Measurements from ENCODE around the gene FRY.

Gene FRY

DNA sequence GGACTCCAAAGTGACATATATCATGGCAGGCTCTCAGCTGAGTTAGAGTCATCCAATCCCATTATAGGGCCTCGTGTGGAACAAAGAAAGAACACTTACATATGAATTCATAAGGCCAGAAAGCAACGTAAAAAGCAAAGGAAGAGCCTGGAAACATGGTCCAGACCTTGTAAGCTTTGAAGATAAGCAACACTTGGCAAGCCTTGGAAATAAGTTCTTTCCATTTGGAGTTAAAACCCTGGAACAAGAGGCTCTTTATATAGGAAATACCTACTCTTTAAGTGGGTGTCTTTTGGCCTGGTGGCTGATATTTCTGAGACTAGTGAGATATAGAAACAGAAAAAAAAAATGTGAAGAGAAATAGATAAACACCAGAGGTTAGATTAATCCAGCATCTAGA, 234.2 kb downstream of the FRY start:
- peaks cover 12% of the 10 kb centered on the region for H3K4me1 ChIP-seq (ENCODE audit: control insufficient read depth, insufficient read depth, low read length)
- H3K27ac ChIP-seq (ENCODE audit: low read length) = peak overlapping the region; percentile 31
- no peaks in the 10 kb centered on the region for H3K27me3 ChIP-seq (ENCODE audit: control insufficient read depth in 1 of 2, insufficient read depth in 2 of 2, low read length in 2 of 2)
- H3K9me3 ChIP-seq (ENCODE audit: control insufficient read depth in 2 of 2, low read length in 2 of 2) = no peaks in the 10 kb centered on the region
- H3K4me3 ChIP-seq (ENCODE audit: low read length in 2 of 2) = no peak overlapping the region
- H3K36me3 ChIP-seq (ENCODE audit: control insufficient read depth in 2 of 2, insufficient read depth in 2 of 2, low read length in 2 of 2) = peaks cover 13 to 32% of the 10 kb centered on the region in 2 donors
- no peak overlapping the region for H3K9ac ChIP-seq (ENCODE audit: low read length in 2 of 2)

DNA sequence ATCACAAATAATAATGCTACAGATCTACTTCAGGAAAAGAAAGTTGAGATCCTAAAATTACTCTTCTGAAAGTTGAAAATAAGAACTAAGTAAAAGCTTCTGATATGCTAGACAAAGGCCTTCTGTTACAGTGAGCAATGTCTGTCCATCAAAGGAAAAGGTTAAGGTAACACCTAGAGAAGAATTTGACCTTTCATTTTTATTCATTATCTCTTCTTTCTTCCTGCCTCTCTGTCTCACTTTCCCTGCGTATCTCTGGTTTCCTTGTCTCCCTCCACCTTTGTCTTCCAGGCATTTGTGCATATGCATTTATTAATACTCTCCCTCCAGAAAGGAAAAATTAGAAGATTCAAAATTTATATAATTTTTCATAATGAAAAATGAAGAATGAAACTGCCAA, 234.6 kb downstream of the FRY start:
- Histone ChIP-seq H3K36me3 (ENCODE audit: control insufficient read depth in 2 of 2, insufficient read depth in 2 of 2, low read length in 2 of 2) (peaks cover 16 to 36% of the 10 kb centered on the region in 2 donors), H3K27ac (ENCODE audit: low read length) (no peak overlapping the region), H3K27me3 (ENCODE audit: control insufficient read depth in 1 of 2, insufficient read depth in 2 of 2, low read length in 2 of 2) (no peaks in the 10 kb centered on the region), H3K4me3 (ENCODE audit: low read length in 2 of 2) (no peak overlapping the region), H3K4me1 (ENCODE audit: control insufficient read depth, insufficient read depth, low read length) (peaks cover 8% of the 10 kb centered on the region), H3K9me3 (ENCODE audit: control insufficient read depth in 2 of 2, low read length in 2 of 2) (no peaks in the 10 kb centered on the region), H3K9ac (ENCODE audit: low read length in 2 of 2) (no peak overlapping the region)

DNA sequence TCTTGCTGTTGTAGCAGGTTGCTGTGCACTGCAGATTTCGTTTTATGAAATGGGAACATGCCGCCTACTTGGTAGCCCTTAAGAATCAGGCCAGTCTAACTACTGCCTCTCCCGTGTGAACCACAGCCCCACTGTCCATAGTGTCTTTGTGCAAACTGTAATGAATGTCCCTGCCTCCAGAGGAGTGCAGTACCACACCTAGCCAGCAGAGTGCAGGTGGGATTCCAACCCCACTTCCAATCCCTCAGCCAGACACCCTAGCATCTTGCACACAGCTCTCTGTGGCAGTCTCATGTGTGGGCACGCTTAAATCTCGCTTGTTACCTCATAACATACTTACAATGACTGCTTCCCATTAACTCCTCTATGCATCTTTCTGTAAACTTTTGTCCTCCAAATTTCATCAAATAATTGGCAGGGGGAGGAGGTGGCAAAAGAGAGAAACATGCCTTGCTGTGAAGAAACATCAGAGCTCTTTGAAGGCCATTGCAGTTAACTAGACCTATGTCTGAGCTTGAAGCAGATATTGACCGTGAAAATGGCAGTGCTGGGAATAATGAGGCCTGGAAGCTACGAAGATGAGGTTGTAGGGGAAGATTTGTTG, 236.4 kb downstream of the FRY start:
- H3K9ac ChIP-seq (ENCODE audit: low read length in 2 of 2) = no peak overlapping the region
- H3K9me3 ChIP-seq (ENCODE audit: control insufficient read depth in 2 of 2, low read length in 2 of 2) = no peaks in the 10 kb centered on the region
- H3K4me3 ChIP-seq (ENCODE audit: low read length in 2 of 2) = no peak overlapping the region
- H3K27me3 ChIP-seq (ENCODE audit: control insufficient read depth in 1 of 2, insufficient read depth in 2 of 2, low read length in 2 of 2) = no peaks in the 10 kb centered on the region
- no peak overlapping the region for H3K27ac ChIP-seq (ENCODE audit: low read length)
- no peaks in the 10 kb centered on the region for H3K4me1 ChIP-seq (ENCODE audit: control insufficient read depth, insufficient read depth, low read length)
- peaks cover 16 to 43% of the 10 kb centered on the region in 2 donors for H3K36me3 ChIP-seq (ENCODE audit: control insufficient read depth in 2 of 2, insufficient read depth in 2 of 2, low read length in 2 of 2)

DNA sequence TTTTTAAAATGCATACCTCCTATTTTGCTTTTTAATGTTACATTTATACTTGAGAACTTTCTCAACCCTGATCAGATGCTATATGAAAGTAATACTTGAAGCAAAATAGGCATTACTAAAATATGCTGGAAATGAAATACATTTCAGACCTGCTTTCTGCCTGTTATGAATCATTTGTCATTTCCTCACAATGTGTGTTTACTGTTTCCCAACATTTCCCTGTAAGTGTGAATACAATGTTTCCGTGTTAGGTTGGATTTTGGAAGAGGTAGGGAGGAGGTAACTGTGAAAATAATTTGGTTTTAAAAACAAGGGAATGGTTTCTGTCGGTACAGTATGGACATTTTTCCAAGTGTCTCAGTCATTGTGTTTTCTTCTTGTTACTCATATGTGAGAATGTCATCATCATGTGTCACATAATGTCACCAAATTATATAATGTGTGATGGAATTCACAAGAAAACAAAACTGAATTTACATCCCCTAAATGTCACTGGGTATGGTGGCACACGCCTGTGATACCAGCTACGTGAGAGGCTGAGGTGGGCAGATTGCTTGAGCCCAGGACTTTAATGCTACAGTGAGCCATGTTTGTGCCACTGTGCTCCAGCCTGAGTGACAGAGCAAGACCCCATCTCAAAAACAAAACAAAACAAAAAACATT, 240.6 kb downstream of the FRY start:
- no peaks in the 10 kb centered on the region for H3K9me3 ChIP-seq (ENCODE audit: control insufficient read depth in 2 of 2, low read length in 2 of 2)
- no peak overlapping the region for H3K27ac ChIP-seq (ENCODE audit: low read length)
- H3K4me1 ChIP-seq (ENCODE audit: control insufficient read depth, insufficient read depth, low read length) = no peaks in the 10 kb centered on the region
- no peak overlapping the region for H3K9ac ChIP-seq (ENCODE audit: low read length in 2 of 2)
- peaks cover 12 to 40% of the 10 kb centered on the region in 2 donors for H3K36me3 ChIP-seq (ENCODE audit: control insufficient read depth in 2 of 2, insufficient read depth in 2 of 2, low read length in 2 of 2)
- no peak overlapping the region for H3K4me3 ChIP-seq (ENCODE audit: low read length in 2 of 2)
- H3K27me3 ChIP-seq (ENCODE audit: control insufficient read depth in 1 of 2, insufficient read depth in 2 of 2, low read length in 2 of 2) = no peaks in the 10 kb centered on the region

DNA sequence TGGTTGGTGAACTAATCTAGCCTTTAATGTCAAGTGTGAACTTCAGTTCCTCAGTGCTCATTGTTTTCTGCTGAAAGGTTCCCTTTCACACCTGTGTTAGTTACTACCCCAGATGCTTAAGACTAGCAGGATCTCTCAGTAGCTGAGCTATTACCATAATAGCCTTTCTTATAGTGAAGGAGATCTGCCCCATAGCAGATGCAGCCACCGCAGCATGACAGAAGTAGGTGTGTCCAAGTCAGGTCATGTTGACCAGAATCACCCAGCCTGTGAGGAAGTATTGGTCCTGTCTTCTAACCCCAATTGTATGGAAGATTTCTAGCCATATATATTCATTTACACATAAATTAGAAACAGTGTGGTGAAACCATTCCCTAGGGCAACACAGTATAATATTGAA, 246.3 kb downstream of the FRY start:
- no peak overlapping the region for H3K4me3 ChIP-seq (ENCODE audit: low read length in 2 of 2)
- no peaks in the 10 kb centered on the region for H3K4me1 ChIP-seq (ENCODE audit: control insufficient read depth, insufficient read depth, low read length)
- no peak overlapping the region for H3K9ac ChIP-seq (ENCODE audit: low read length in 2 of 2)
- peaks cover 13 to 38% of the 10 kb centered on the region in 2 donors for H3K36me3 ChIP-seq (ENCODE audit: control insufficient read depth in 2 of 2, insufficient read depth in 2 of 2, low read length in 2 of 2)
- H3K27ac ChIP-seq (ENCODE audit: low read length) = no peak overlapping the region
- no peaks in the 10 kb centered on the region for H3K9me3 ChIP-seq (ENCODE audit: control insufficient read depth in 2 of 2, low read length in 2 of 2)
- no peaks in the 10 kb centered on the region for H3K27me3 ChIP-seq (ENCODE audit: control insufficient read depth in 1 of 2, insufficient read depth in 2 of 2, low read length in 2 of 2)

DNA sequence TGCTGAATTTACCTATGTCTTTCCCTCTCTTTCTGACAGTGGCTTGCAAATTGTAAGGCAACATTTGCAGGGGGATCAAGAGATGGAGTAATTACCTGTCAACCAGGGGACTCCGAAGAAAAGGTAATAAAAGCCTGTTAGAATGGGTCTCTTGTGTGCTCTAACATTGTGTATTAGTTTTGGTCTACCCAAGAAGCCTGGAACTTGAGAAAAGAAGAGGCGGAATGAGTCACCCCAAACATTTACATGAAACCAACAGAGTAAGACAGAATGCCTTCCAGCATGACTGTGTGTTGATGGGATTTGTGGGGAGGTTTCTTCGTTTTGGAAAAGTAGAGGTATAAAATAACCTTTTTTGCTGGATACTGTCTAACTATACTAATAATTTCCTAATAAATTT, 246.9 kb downstream of the FRY start:
- H3K9me3 ChIP-seq (ENCODE audit: control insufficient read depth in 2 of 2, low read length in 2 of 2) = no peaks in the 10 kb centered on the region
- H3K27me3 ChIP-seq (ENCODE audit: control insufficient read depth in 1 of 2, insufficient read depth in 2 of 2, low read length in 2 of 2) = no peaks in the 10 kb centered on the region
- no peak overlapping the region for H3K4me3 ChIP-seq (ENCODE audit: low read length in 2 of 2)
- H3K36me3 ChIP-seq (ENCODE audit: control insufficient read depth in 2 of 2, insufficient read depth in 2 of 2, low read length in 2 of 2) = peaks cover 13 to 37% of the 10 kb centered on the region in 2 donors
- no peak overlapping the region for H3K27ac ChIP-seq (ENCODE audit: low read length)
- no peaks in the 10 kb centered on the region for H3K4me1 ChIP-seq (ENCODE audit: control insufficient read depth, insufficient read depth, low read length)
- H3K9ac ChIP-seq (ENCODE audit: low read length in 2 of 2) = no peak overlapping the region

DNA sequence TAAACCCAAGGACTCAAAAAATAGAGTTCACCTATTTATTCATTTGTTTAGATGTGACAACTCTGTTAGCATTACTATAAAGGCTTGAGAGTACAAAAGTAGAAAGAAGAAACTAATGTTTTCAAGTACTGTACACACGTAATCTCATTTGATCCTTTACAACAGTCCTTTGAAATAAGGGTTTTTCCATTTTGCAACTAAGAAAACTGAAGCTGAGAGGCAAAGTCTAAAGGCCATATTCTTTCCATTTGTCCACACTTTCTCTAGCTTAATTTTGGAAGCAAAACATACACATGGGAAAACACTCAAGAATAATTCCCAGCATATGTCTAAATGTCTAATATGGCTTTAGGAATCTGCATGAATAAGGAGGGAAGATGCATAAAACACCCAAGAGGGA, 249.5 kb downstream of the FRY start:
- H3K36me3 ChIP-seq (ENCODE audit: control insufficient read depth in 2 of 2, insufficient read depth in 2 of 2, low read length in 2 of 2) = peaks cover 13 to 30% of the 10 kb centered on the region in 2 donors
- H3K9ac ChIP-seq (ENCODE audit: low read length in 2 of 2) = no peak overlapping the region
- no peaks in the 10 kb centered on the region for H3K27me3 ChIP-seq (ENCODE audit: control insufficient read depth in 1 of 2, insufficient read depth in 2 of 2, low read length in 2 of 2)
- no peak overlapping the region for H3K4me3 ChIP-seq (ENCODE audit: low read length in 2 of 2)
- H3K4me1 ChIP-seq (ENCODE audit: control insufficient read depth, insufficient read depth, low read length) = peaks cover 6% of the 10 kb centered on the region
- no peak overlapping the region for H3K27ac ChIP-seq (ENCODE audit: low read length)
- no peaks in the 10 kb centered on the region for H3K9me3 ChIP-seq (ENCODE audit: control insufficient read depth in 2 of 2, low read length in 2 of 2)

DNA sequence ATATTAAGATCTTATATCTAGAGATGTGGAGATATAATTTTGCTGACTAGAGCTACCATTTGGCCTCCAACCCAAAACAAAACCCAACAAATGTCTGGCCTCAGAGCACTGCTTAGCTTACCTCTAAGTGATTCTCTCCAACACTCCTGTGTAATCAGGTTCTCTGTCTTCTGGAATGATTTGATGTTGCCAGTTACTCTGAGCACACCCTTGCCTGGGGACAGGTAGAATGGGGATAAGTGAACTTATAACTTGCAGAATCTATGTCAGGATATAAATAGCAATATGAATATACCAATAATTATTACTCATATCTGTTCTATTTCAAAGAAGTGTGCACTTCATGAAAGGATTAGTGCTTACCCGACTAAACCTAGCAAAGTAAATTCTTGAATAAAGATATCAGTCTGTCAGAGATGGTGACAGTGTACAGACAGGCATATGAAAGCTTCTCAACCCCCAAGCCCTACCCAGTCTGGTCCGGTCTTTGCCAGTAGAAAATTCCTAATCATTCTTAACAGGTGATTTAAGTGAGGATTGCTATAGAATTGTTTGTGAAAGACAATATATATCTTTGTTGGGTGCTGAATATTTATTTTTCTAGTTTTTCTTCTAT, 250.6 kb downstream of the FRY start:
- H3K27me3 ChIP-seq (ENCODE audit: control insufficient read depth in 1 of 2, insufficient read depth in 2 of 2, low read length in 2 of 2) = no peaks in the 10 kb centered on the region
- H3K4me3 ChIP-seq (ENCODE audit: low read length in 2 of 2) = no peak overlapping the region
- H3K9me3 ChIP-seq (ENCODE audit: control insufficient read depth in 2 of 2, low read length in 2 of 2) = no peaks in the 10 kb centered on the region
- H3K4me1 ChIP-seq (ENCODE audit: control insufficient read depth, insufficient read depth, low read length) = peaks cover 6% of the 10 kb centered on the region
- H3K27ac ChIP-seq (ENCODE audit: low read length) = no peak overlapping the region
- H3K36me3 ChIP-seq (ENCODE audit: control insufficient read depth in 2 of 2, insufficient read depth in 2 of 2, low read length in 2 of 2) = peaks cover 13 to 22% of the 10 kb centered on the region in 2 donors
- H3K9ac ChIP-seq (ENCODE audit: low read length in 2 of 2) = no peak overlapping the region

DNA sequence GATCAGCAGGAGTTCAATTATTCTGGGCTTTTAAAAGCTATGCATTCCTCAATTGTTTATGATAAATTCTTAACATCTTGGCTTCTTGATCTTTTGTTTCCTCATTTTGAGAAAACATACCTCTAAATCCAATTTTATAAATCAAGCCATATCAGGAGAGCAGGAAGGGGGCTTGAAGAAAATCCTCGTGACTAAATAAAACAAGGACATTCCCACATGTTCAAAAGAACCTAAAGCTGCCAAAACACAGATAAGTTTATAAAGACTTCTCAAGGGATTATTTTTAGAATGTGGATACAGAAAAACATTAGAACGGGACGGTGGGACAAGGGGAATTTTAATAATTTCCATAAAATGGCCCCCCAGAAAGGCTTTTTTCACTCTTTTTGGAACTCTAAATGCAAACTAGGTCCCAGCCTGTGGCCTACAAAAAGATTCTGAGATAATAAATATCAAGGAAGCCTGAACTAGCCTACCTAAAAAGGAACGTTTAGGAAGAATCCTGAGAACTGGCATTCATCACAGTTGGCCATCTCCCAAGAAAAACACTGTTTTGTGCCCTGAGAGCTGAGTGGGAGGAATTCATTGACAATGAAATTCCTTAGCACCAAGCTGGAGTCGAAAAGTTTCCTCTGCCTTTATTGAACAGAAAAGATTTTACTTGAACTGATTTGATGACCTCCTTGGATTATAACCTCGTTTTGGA, 253.5 kb downstream of the FRY start:
- Histone ChIP-seq H3K27ac (ENCODE audit: low read length) (peak overlapping the region; percentile 50), H3K4me3 (ENCODE audit: low read length in 2 of 2) (peak overlapping the region in 1 of 2 donors; percentile 1), H3K36me3 (ENCODE audit: control insufficient read depth in 2 of 2, insufficient read depth in 2 of 2, low read length in 2 of 2) (peaks cover 0 to 5% of the 10 kb centered on the region in 2 donors)

DNA sequence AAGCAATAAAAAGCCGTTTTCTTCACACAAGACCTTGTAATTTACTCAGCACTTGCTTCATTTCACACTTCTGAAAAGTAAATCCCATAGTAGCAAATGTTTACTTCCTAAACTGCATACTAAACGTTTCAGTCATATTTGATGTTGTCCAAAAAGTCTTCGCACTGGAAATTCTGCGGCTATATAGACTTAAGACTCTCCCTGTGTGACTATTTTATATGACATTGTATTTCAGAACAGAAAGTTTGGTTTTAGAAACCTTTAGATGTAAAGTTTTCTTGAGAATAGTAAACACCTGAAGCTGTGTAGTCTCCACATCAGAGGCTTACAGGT, 254.0 kb downstream of the FRY start:
- Histone ChIP-seq H3K9me3 (ENCODE audit: control insufficient read depth in 2 of 2, low read length in 2 of 2) (no peaks in the 10 kb centered on the region), H3K27ac (ENCODE audit: low read length) (peak overlapping the region; percentile 50), H3K9ac (ENCODE audit: low read length in 2 of 2) (no peak overlapping the region), H3K27me3 (ENCODE audit: control insufficient read depth in 1 of 2, insufficient read depth in 2 of 2, low read length in 2 of 2) (no peaks in the 10 kb centered on the region), H3K4me1 (ENCODE audit: control insufficient read depth, insufficient read depth, low read length) (peaks cover 6% of the 10 kb centered on the region), H3K36me3 (ENCODE audit: control insufficient read depth in 2 of 2, insufficient read depth in 2 of 2, low read length in 2 of 2) (peaks cover 0 to 6% of the 10 kb centered on the region in 2 donors), H3K4me3 (ENCODE audit: low read length in 2 of 2) (peak overlapping the region in 1 of 2 donors; percentile 1)

More for the DNA sequence above, 253.5 kb downstream of the FRY start:
- no peaks in the 10 kb centered on the region for H3K27me3 ChIP-seq (ENCODE audit: control insufficient read depth in 1 of 2, insufficient read depth in 2 of 2, low read length in 2 of 2)
- no peaks in the 10 kb centered on the region for H3K9me3 ChIP-seq (ENCODE audit: control insufficient read depth in 2 of 2, low read length in 2 of 2)
- peak overlapping the region in 1 of 2 donors; percentile 7 for H3K9ac ChIP-seq (ENCODE audit: low read length in 2 of 2)
- peaks cover 6% of the 10 kb centered on the region for H3K4me1 ChIP-seq (ENCODE audit: control insufficient read depth, insufficient read depth, low read length)

All from stomach smooth muscle (tissue), 2 donors.